HAP-1 (cell line): Measurements from ENCODE around the gene FBLN7.

Source experiments
- DNase-seq, 2 experiments: peaks; one replicate each; pipeline ENCODE4 v3.0.0-alpha.2; 2016 to 2020; ENCODE audit warnings: low spot score in 2 of 2
- H3K27me3 ChIP-seq: fragments of 250-450 bp; sonication (Bioruptor Pico); 2 replicates; pipeline ENCODE4 v1.5.1; 2020; ENCODE audit warnings: low read depth, mild to moderate bottlenecking, moderate library complexity
- H3K36me3 ChIP-seq: fragments of 250-450 bp; sonication (Bioruptor Pico); replicated peaks from 2 replicates; pipeline ENCODE4 v1.5.1; 2020; ENCODE audit warnings: mild to moderate bottlenecking
- H3K4me1 ChIP-seq: fragments of 250-450 bp; sonication (Bioruptor Pico); 2 replicates; pipeline ENCODE4 v1.5.1; 2020; ENCODE audit warnings: mild to moderate bottlenecking
- H3K4me3 ChIP-seq: fragments of 250-450 bp; sonication (Bioruptor Pico); 2 replicates; pipeline ENCODE4 v1.5.1; 2020; ENCODE audit warnings: mild to moderate bottlenecking, moderate library complexity
- H3K9me3 ChIP-seq: fragments of 250-450 bp; sonication (Bioruptor Pico); 2 replicates; pipeline ENCODE4 v1.5.1; 2020; ENCODE audit warnings: mild to moderate bottlenecking, moderate library complexity
- in situ Hi-C: fragments of 300-500 bp; cut with MboI; formaldehyde crosslinking; loops from 3 replicates; pipeline ENCODE4 v1.14.3; 2020; ENCODE audit warnings: low sequenced_read_pairs, inconsistent platforms, mixed read lengths

The FBLN7 gene

GRCh38 chr2:112148477-112148876 lies 10.3 kb downstream of the FBLN7 start:
- Histone ChIP-seq H3K4me1 (no peaks in the 10 kb centered on the region), H3K4me3 (no peak overlapping the region), H3K9me3 (no peaks in the 10 kb centered on the region), H3K36me3 (no peaks in the 10 kb centered on the region), H3K27me3 (no peaks in the 10 kb centered on the region)
- in situ Hi-C loops: no loop called here
- no peak for DNase-seq

- no peak for DNase-seq
- Histone ChIP-seq H3K9me3 (no peaks in the 10 kb centered on the region), H3K4me1 (no peaks in the 10 kb centered on the region), H3K27me3 (no peaks in the 10 kb centered on the region), H3K36me3 (no peaks in the 10 kb centered on the region), H3K4me3 (no peak overlapping the region)
- in situ Hi-C loops: no loop called here
Measured at GRCh38 chr2:112149194-112149593, 11.0 kb downstream of the FBLN7 start.

- no peaks in the 10 kb centered on the region for H3K36me3 ChIP-seq
- no peaks in the 10 kb centered on the region for H3K4me1 ChIP-seq
- in situ Hi-C loops: no loop called here
- no peak overlapping the region for H3K4me3 ChIP-seq
- no peaks in the 10 kb centered on the region for H3K27me3 ChIP-seq
- no peak for DNase-seq
- H3K9me3 ChIP-seq: no peaks in the 10 kb centered on the region
Measured at GRCh38 chr2:112149866-112150435, 11.8 kb downstream of the FBLN7 start.

- H3K9me3 ChIP-seq: no peaks in the 10 kb centered on the region
- H3K27me3 ChIP-seq: no peaks in the 10 kb centered on the region
- H3K4me1 ChIP-seq: no peaks in the 10 kb centered on the region
- in situ Hi-C loops: no loop called here
- DNase-seq: no peak
- no peak overlapping the region for H3K4me3 ChIP-seq
- no peaks in the 10 kb centered on the region for H3K36me3 ChIP-seq
Measured at GRCh38 chr2:112150447-112150846, 12.3 kb downstream of the FBLN7 start.

- Histone ChIP-seq H3K4me3 (no peak overlapping the region), H3K4me1 (no peaks in the 10 kb centered on the region), H3K9me3 (no peaks in the 10 kb centered on the region), H3K27me3 (no peaks in the 10 kb centered on the region), H3K36me3 (no peaks in the 10 kb centered on the region)
- DNase-seq: no peak
- in situ Hi-C loops: no loop called here
Measured at GRCh38 chr2:112150851-112151250, 12.7 kb downstream of the FBLN7 start.

GRCh38 chr2:112151271-112151670 lies 13.1 kb downstream of the FBLN7 start:
- no peaks in the 10 kb centered on the region for H3K9me3 ChIP-seq
- H3K4me3 ChIP-seq: no peak overlapping the region
- no peak for DNase-seq
- H3K36me3 ChIP-seq: no peaks in the 10 kb centered on the region
- H3K27me3 ChIP-seq: no peaks in the 10 kb centered on the region
- no peaks in the 10 kb centered on the region for H3K4me1 ChIP-seq
- in situ Hi-C loops: no loop called here

- in situ Hi-C loops: no loop called here
- H3K36me3 ChIP-seq: no peaks in the 10 kb centered on the region
- no peak overlapping the region for H3K4me3 ChIP-seq
- no peaks in the 10 kb centered on the region for H3K9me3 ChIP-seq
- no peak for DNase-seq
- H3K4me1 ChIP-seq: no peaks in the 10 kb centered on the region
- no peaks in the 10 kb centered on the region for H3K27me3 ChIP-seq
Measured at GRCh38 chr2:112151701-112152440, 13.7 kb downstream of the FBLN7 start.

- in situ Hi-C loops: no loop called here
- Histone ChIP-seq H3K4me1 (no peaks in the 10 kb centered on the region), H3K9me3 (no peaks in the 10 kb centered on the region), H3K4me3 (no peak overlapping the region), H3K27me3 (no peaks in the 10 kb centered on the region), H3K36me3 (no peaks in the 10 kb centered on the region)
- DNase-seq: no peak
Measured at GRCh38 chr2:112152476-112153178, 14.4 kb downstream of the FBLN7 start.

- DNase-seq: no peak
- Histone ChIP-seq H3K9me3 (no peaks in the 10 kb centered on the region), H3K36me3 (no peaks in the 10 kb centered on the region), H3K27me3 (no peaks in the 10 kb centered on the region), H3K4me1 (no peaks in the 10 kb centered on the region), H3K4me3 (no peak overlapping the region)
- in situ Hi-C loops: no loop called here
Measured at GRCh38 chr2:112153179-112153490, 14.9 kb downstream of the FBLN7 start.

- H3K4me1 ChIP-seq: no peaks in the 10 kb centered on the region
- in situ Hi-C loops: no loop called here
- DNase-seq: no peak
- H3K4me3 ChIP-seq: no peak overlapping the region
- H3K27me3 ChIP-seq: no peaks in the 10 kb centered on the region
- H3K36me3 ChIP-seq: no peaks in the 10 kb centered on the region
- H3K9me3 ChIP-seq: no peaks in the 10 kb centered on the region
Measured at GRCh38 chr2:112153501-112153900, 15.3 kb downstream of the FBLN7 start.

- Histone ChIP-seq H3K36me3 (no peaks in the 10 kb centered on the region), H3K4me1 (no peaks in the 10 kb centered on the region), H3K4me3 (no peak overlapping the region), H3K9me3 (no peaks in the 10 kb centered on the region), H3K27me3 (no peaks in the 10 kb centered on the region)
- DNase-seq: no peak
- in situ Hi-C loops: no loop called here
Measured at GRCh38 chr2:112154246-112155117, 16.3 kb downstream of the FBLN7 start.

GRCh38 chr2:112155331-112156151 lies 17.4 kb downstream of the FBLN7 start:
- Histone ChIP-seq H3K9me3 (no peaks in the 10 kb centered on the region), H3K27me3 (no peaks in the 10 kb centered on the region), H3K36me3 (no peaks in the 10 kb centered on the region), H3K4me3 (no peak overlapping the region), H3K4me1 (no peaks in the 10 kb centered on the region)
- in situ Hi-C loops: no loop called here
- DNase-seq: no peak
